ENCODE data around the gene CPED1.

Gene CPED1

GRCh38 chr7:121026159-121026558 lies 37.6 kb downstream of the CPED1 start:
- CTCF ChIA-PET = interaction anchor here (0.7 kb wide), 1 partner anchor 13 kb away, joined by 5 read pairs; no protein-coding TSS in a partner anchor
- POLR2A ChIA-PET = no interaction called here
- no peaks in the 10 kb centered on the region for H3K36me3 ChIP-seq (ENCODE audit: control insufficient read depth in 2 of 2, insufficient read depth in 1 of 2, low read length in 2 of 2)
- no peak overlapping the region for H3K4me3 ChIP-seq (ENCODE audit: low read depth, low read length)
- TF ChIP-seq ZNF138 (tag by site-specific recombination; IDR thresholded peaks at IDR 0.05; ENCODE audit: borderline replicate concordance) (no peak), SETDB1 (IDR thresholded peaks at IDR 0.05; ENCODE audit: insufficient read length, low read length) (peak; percentile 33)
- no peaks in the 10 kb centered on the region for H3K9me3 ChIP-seq (ENCODE audit: control insufficient read depth, insufficient read depth, low read depth, low read length)
- no peak overlapping the region for H3K27ac ChIP-seq (ENCODE audit: extremely low read depth, low read depth, low read length)
- peaks cover 17% of the 10 kb centered on the region for H3K4me1 ChIP-seq (ENCODE audit: control insufficient read depth, insufficient read depth, low read length)

- Histone ChIP-seq H3K9me3 (ENCODE audit: control insufficient read depth, insufficient read depth, low read depth, low read length) (no peaks in the 10 kb centered on the region), H3K4me3 (ENCODE audit: low read depth, low read length) (no peak overlapping the region), H3K27ac (ENCODE audit: extremely low read depth, low read depth, low read length) (no peak overlapping the region), H3K36me3 (ENCODE audit: control insufficient read depth in 2 of 2, insufficient read depth in 1 of 2, low read length in 2 of 2) (no peaks in the 10 kb centered on the region), H3K4me1 (ENCODE audit: control insufficient read depth, insufficient read depth, low read length) (peaks cover 17% of the 10 kb centered on the region)
- ChIA-PET CTCF (interaction anchor here (0.7 to 1.7 kb wide), 3 partner anchors 12 to 39 kb away, joined by 5 to 9 read pairs (median 7); no protein-coding TSS in a partner anchor), POLR2A (no interaction called here)
- TF ChIP-seq ZNF157 (tag by site-specific recombination; IDR thresholded peaks at IDR 0.05) (no peak), ZNF148 (tag by site-specific recombination; IDR thresholded peaks at IDR 0.05; ENCODE audit: borderline replicate concordance) (no peak), ZNF155 (tag by site-specific recombination; IDR thresholded peaks at IDR 0.05) (no peak), ZBTB17 (tag by site-specific recombination; IDR thresholded peaks at IDR 0.05) (no peak), ZNF362 (tag by site-specific recombination; IDR thresholded peaks at IDR 0.05) (peak; percentile 62; the same call in 1 of the 2 replicates)
Observed at GRCh38 chr7:121026577-121027111, 38.1 kb downstream of the CPED1 start.

- ChIA-PET POLR2A (no interaction called here), CTCF (interaction anchor here (0.6 to 1.7 kb wide), 5 partner anchors 13 to 238 kb away, joined by 3 to 9 read pairs (median 6); no protein-coding TSS in a partner anchor)
- Histone ChIP-seq H3K4me3 (ENCODE audit: low read depth, low read length) (no peak overlapping the region), H3K9me3 (ENCODE audit: control insufficient read depth, insufficient read depth, low read depth, low read length) (no peaks in the 10 kb centered on the region), H3K27ac (ENCODE audit: extremely low read depth, low read depth, low read length) (no peak overlapping the region), H3K36me3 (ENCODE audit: control insufficient read depth in 2 of 2, insufficient read depth in 1 of 2, low read length in 2 of 2) (no peaks in the 10 kb centered on the region), H3K4me1 (ENCODE audit: control insufficient read depth, insufficient read depth, low read length) (peaks cover 9% of the 10 kb centered on the region)
- TF ChIP-seq PRDM1 (tag by site-specific recombination; IDR thresholded peaks at IDR 0.05) (no peak), KLF10 (tag by site-specific recombination; IDR thresholded peaks at IDR 0.05) (0 out of 2 replicates have a peak, but pooled peaks have one; percentile 7)
Observed at GRCh38 chr7:121027761-121028669, 39.5 kb downstream of the CPED1 start.

GRCh38 chr7:121029302-121029701 lies 40.8 kb downstream of the CPED1 start:
- H3K4me3 ChIP-seq (ENCODE audit: low read depth, low read length) = no peak overlapping the region
- CTCF ChIA-PET = interaction anchor here (0.7 kb wide), 1 partner anchor 12 kb away, joined by 4 read pairs; no protein-coding TSS in a partner anchor

More at GRCh38 chr7:121029302-121029701, 40.8 kb downstream of the CPED1 start:
- TF ChIP-seq ZFP37 (tag by site-specific recombination; IDR thresholded peaks at IDR 0.05) = peak; percentile 88
- no peak for TF ChIP-seq ZSCAN23 (tag by site-specific recombination; IDR thresholded peaks at IDR 0.05)
- POLR2A ChIA-PET = no interaction called here
- Histone ChIP-seq H3K27ac (ENCODE audit: extremely low read depth, low read depth, low read length) (no peak overlapping the region), H3K36me3 (ENCODE audit: control insufficient read depth in 2 of 2, insufficient read depth in 1 of 2, low read length in 2 of 2) (no peaks in the 10 kb centered on the region), H3K4me1 (ENCODE audit: control insufficient read depth, insufficient read depth, low read length) (peaks cover 5% of the 10 kb centered on the region; the same call in 1 of the 2 replicates), H3K9me3 (ENCODE audit: control insufficient read depth, insufficient read depth, low read depth, low read length) (no peaks in the 10 kb centered on the region)
